Measurements from ENCODE around the gene FAM221B.

DNA sequence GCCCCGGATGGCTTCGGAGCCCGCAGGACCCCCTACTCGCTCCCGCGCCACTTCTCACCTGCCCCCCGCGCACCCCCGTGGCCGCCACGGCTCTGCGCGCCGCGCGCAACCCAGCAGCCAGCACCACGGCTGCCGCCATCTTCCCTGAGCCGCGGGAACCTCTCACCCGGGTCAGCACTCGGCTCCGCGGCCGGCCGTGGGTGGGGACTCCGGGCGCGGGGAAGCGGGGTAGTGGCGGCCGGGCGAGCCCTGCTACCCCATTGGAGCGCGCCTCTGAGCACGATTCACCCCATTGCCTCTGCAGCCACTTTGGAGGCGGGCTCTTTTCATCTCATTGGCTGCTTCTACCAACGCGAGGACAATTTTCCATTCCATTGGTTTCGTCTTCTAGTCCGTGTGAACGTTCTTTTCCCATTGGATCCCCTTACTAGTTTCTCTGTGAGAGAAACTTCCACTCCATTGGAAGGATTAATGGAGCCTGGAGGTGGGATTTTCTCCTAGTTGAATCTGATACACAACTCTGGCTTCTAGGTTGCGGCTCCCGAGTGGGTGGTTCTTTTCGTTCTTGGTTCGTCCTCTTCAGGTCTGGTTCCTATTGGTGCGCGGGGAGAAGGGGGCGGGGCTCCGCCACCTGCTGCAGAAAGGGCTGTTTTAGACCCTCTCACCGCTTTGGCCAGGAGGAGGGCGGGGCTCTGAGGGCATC lies 13.5 kb downstream of the FAM221B start, which contains the start of gene HINT2:
- TF ChIP-seq POLR2A (IDR thresholded peaks at IDR 0.05): peak; percentile 96
- TF ChIP-seq, protein P1, sequence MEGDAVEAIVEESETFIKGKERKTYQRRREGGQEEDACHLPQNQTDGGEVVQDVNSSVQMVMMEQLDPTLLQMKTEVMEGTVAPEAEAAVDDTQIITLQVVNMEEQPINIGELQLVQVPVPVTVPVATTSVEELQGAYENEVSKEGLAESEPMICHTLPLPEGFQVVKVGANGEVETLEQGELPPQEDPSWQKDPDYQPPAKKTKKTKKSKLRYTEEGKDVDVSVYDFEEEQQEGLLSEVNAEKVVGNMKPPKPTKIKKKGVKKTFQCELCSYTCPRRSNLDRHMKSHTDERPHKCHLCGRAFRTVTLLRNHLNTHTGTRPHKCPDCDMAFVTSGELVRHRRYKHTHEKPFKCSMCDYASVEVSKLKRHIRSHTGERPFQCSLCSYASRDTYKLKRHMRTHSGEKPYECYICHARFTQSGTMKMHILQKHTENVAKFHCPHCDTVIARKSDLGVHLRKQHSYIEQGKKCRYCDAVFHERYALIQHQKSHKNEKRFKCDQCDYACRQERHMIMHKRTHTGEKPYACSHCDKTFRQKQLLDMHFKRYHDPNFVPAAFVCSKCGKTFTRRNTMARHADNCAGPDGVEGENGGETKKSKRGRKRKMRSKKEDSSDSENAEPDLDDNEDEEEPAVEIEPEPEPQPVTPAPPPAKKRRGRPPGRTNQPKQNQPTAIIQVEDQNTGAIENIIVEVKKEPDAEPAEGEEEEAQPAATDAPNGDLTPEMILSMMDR (IDR thresholded peaks at IDR 0.05): peak in 1 of 4 donors; percentile 1
